CD4-positive, alpha-beta T cell treated with Interleukin-17A for 4 hours (primary cell): Measurements from ENCODE around the gene EXOC7.
A peak's percentile ranks its signal among the peaks of the same experiment; 100 is the strongest.

Source experiments
- DNase-seq: peaks from one replicate; pipeline ENCODE4 v3.0.0-alpha.2; 2020; ENCODE audit warnings: mixed read lengths

Gene EXOC7

GRCh38 chr17:76119409-76120371 lies 16.1 kb upstream of the EXOC7 start:
- DNase-seq, result no peak

GRCh38 chr17:76115138-76115754 lies 11.7 kb upstream of the EXOC7 start:
- no peak for DNase-seq

DNA sequence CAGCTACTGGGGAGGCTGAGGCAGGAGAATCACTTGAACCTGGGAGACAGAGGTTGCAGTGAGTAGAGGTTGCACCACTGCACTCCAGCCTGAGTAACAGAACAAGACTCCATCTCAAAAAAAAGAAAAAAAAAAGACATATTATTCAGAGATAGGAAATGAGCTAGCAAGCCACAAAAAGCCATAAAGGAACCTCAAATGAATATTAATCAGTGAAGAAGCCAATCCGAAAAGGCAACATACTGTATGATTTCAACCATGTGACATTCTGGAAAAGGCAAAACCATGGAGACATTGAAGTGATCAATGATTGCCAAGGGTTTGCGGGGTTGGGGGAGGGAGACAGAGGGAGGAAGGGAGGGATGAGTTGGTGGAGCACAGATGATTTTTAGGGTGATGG lies 8.4 kb upstream of the EXOC7 start:
- no peak for DNase-seq

DNA sequence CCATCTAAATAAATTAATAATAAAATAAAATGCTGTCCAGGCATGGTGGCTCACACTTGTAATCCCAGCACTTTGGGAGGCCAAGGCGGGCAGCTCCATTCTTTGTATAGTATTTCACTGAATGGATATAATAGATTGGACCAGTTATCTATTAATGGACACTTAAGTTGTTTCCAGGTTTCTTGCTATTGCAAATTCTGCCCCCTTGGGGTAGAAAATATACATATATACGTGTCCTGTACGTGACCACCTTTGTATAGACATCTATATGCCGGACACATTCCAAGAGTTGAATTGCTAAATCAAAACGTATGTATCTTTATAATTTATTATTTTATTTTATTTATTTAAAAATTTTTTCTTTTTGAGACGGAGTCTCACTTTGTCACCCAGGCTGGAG lies 3.9 kb upstream of the EXOC7 start:
- no peak for DNase-seq

DNA sequence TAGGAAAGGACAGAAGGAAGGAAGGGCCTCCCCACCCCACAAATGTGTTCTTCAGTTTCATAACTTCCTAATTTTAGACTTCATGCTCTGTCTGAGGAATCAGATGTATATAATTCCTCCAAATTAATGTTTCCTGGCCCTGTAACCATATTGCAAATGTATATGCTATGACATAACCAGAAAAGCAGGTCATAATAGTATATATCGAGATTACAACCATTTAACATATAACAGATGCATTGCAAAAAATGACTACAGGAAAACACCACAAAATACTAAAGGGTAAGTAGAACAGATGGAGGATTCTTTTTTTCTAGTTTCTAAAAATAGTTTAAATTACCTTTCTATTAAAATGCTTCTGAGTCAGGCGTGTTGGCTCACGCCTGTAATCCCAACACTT lies 3.1 kb upstream of the EXOC7 start:
- no peak for DNase-seq

GRCh38 chr17:76104896-76105231 lies 1.3 kb upstream of the EXOC7 start:
- DNase-seq, result no peak

DNA sequence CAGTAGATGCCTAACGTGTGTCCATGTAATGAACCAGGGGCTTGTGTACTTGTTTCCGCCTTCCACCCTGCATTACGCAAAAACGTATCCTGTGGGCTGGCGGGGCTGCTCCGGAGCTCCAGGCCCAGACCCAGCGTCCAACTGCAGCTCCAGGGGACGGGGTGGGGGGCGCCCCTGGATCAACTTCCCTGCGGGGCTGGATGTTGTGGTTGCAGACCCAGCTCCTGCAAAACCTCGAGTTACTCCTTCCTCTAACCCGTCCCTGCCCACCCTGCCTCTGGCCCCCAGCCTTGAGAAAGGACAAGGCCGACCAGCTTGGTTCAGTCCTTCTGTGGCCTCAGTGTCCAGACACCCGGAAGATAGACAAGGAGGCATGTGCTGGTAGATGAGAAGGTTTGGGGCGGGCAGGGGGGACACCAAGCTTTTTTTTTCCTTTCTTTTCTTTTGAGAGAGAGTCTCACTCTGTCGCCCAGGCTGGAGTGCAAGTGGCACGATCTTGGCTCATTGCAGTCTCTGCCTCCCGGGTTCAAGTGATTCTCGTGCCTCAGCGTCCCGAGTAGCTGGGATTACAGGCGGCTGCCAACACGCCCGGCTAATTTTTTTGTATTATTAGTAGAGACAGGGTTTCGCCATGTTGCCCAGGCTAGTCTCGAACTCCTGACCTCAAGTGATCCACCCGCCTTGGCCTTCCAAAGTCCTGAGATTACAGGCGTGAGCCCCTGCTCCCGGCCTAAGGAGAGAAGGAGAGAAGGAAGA lies 731 bp upstream of the EXOC7 start:
- DNase-seq, result no peak

DNA sequence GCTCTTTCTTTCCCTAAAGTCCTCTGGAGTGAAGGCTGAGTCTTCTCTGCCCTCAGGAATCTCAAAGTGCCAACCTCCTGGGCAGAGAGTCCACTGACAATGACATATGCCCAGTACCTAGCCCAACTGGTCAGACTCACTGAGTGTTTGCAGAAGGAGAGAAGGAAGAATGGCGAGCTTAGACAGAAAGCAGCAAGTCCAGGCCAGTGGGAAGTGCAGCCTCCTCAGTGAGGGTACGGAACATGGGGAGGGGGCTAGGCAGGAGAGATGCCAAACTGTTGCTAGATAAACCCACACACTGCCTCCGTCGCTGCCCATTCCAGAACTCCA lies 678 bp downstream of the EXOC7 start:
- DNase-seq, result no peak

DNA sequence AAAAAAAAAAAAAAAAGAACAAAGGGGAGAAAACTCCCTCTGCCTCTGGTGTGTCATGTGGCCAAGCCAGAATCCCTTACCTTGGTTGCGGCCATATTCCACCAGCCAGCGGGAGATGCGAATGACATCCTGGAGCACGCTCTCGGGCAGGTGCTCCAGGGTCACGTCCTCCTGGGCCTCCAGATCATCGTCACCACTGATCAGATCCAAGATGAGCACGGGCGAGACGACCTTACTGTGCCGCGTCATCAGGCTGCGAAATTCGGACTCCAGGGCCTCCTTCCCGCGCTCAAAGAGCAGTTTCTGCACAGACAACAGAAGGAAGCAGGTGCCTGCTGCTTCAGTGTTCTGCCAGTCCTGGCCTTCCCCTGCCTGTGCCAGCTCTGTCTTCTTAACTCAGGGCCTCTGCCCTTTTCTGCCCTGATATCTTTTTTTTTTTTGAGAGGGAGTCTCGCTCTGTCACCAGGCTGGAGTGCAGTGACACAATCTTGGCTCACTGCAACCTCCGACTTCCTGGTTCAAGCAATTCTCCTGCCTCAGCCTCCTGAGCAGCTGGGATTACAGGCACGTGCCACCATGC lies 5.8 kb downstream of the EXOC7 start:
- no peak for DNase-seq

DNA sequence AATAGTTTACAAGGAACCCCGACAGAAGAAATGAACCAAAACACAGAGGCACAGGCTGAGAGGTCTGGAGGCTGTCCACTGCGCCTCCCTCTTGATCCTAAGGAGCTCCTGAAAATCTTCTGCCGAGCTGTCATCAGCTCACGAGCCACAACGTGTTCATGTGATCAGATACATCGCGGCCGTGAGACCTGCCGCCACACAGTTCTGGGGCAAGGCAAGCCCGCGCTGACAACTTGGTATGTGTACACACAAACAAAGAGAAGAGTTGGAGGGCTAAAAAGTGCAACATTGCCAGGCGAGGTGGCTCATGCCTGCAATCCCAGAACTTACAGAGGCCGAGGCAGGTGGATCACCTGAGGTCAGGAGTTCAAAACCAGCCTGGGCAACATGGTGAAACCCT lies 7.6 kb downstream of the EXOC7 start:
- DNase-seq, result no peak

- DNase-seq, result no peak
Observed at GRCh38 chr17:76094046-76094445, 9.5 kb downstream of the EXOC7 start.

DNA sequence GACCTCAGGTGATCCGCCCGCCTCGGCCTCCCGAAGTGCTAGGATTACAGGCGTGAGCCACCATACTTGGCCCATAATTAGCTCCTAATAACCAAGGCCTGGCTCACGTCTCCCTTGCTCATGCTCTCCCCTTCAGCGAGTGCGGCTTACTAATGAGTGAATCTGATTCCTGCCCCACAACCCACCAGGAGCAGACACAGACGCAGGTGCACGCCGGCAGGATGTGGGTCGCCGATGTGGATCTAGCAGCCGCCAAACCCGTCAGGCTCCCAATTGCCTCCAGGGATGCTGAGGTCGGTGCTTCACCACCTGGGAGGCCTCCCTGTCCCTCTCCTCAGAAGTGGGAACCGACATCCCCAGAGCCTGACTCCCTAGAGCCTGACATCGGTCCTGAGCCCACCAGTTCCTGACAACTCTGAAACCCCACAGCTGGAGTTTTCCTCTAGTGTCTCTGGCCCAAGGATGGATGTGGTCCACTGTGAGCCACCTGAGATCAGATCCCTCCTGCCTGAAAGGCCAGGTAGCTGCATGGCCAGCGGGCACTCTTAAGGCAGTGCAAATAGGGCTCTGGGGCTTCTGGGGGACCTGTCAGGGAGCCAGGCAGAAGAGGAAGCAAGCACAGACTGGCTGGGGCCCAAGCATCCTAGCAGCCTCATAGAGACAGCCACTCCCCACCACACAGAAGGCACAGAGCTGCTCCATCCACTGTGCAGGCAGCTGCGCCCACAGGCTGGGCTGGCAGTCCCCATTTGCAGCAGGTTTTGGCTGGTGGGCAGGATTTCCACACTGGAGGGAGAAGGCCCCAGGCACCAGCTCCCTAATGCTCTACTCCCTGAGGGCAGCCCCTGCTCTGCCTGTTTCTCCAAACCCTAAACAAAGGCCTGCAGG lies 10.8 kb downstream of the EXOC7 start:
- DNase-seq, result no peak

DNA sequence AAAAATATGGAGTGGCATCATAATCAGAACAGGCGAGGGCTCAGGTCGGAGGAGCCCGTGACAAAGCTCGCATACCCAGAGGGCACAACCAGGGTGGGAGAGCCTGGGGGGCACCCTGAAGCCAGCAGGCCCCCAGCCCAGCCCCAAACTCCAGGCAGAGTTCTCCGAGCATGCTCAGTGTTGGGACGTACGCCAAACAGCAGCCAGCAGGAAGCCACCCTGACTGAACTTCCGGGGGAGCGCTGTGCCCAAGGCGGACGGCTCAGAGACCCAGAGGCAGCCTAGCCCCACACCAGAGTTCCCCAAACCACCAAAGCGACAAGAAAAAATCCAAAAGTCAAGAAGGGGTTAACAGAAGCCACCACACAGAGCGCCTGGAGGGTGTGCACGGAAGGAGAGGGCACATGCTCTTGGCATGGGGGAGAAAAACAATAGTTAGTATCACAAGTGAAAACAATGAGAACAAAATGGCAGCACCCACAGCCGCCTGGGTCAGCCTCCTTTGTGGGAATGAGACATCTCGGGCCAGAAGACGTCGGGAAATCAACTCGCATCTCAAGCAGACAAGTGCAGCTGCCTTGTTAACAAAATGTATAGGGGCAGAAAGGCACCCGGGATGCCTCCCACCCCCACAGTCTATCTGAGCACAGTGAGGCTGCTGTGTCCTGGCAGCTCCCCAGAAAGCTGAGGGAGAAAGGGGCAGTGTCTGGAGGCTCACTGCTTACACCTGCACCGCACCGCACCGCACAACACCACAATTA lies 11.9 kb downstream of the EXOC7 start:
- DNase-seq, result peak; percentile 43

DNA sequence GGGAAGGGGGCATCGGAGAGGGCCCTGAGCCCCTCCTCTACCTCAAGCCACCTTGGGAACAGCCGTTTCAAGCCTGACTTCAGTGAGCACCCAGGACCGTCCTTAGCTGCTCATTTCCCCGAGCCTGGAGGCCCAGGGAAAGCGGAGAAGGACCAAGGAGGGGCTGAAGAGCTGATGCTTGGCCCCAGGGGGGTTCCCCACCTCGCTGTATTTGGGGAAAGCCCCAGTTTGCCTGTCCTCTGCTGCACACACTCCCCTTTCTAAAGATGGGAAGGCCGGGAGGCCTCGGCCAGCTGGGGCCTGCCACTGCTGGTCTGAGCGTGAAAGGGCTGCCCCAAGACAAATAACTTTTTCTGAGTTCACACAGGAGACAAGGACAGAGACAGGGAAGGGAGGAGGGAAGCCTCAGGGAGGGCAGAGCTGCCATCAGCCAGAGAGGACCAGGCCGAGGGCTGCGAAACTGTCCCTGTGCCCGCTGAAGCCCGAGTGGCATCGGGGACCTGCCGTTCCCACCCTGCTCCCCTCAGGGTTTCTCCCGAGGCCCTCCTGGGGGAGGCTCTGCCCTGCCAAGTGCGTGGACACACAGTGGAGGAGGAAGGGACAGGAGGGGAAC lies 13.0 kb downstream of the EXOC7 start:
- no peak for DNase-seq

GRCh38 chr17:76089680-76090516 lies 13.7 kb downstream of the EXOC7 start:
- no peak for DNase-seq

DNA sequence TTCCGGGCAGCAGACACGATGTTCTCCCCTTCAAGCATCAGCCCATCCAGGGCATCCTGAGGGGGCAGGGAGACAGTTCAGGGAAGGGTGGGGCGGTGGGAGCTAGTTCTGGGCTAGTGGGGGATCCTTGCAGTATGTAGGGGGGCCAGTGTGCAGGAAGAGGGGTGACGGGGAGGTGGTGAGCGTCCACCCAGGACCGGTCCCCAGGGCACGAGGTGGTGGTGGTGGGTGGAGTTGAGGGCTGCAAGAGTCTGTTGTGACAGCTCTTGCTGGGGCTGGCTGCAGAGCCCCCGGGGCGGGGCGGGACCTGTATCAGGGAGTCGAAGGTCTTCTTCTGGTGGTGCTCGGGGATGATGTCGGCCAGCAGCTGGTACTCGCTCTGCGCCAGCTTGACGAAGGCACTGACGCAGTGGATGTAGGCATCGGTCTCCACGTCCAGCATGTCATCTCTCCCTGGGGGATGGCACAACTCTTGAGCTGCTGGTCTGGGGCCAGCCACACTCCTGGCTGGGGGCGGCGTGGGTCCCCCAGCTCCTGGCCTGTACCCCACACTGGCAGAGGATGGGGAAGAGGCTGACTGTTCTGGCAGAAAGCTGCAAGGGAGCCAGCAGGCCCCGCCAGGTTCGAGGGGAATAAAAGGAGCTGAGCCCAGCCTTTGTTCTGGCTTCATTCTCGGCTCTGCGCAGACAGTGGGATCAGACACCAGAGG lies 14.6 kb downstream of the EXOC7 start:
- no peak for DNase-seq

- DNase-seq, result no peak
Observed at GRCh38 chr17:76088041-76088867, 15.3 kb downstream of the EXOC7 start.

GRCh38 chr17:76087531-76087930 lies 16.1 kb downstream of the EXOC7 start:
- no peak for DNase-seq

GRCh38 chr17:76086384-76086783 lies 17.2 kb downstream of the EXOC7 start:
- no peak for DNase-seq
